Neural cell (in vitro differentiated cells): ENCODE measurements around the gene ENO2. TPM values are rescaled to one million over a fixed set of nuclear protein-coding genes. Genes with fewer than 3 reads are reported as not detected.

Experiments
- H2AFZ ChIP-seq: fragments of 200-600, 300-800 bp; sonication (generic), shearing (Covaris generic); 2 replicates; pipeline ENCODE4 v1.6.0; 2014; ENCODE audit warnings: low read depth, mild to moderate bottlenecking, antibody characterized with exemption, low read length, moderate library complexity
- H3F3A ChIP-seq: fragments of 200-600 bp; shearing (Covaris generic); 2 replicates; pipeline ENCODE4 v1.6.1; 2016; ENCODE audit warnings: mild to moderate bottlenecking, moderate library complexity, mixed read lengths, antibody characterized with exemption, low read length; ENCODE audit not compliant: insufficient read depth, poor library complexity, severe bottlenecking
- H3K27ac ChIP-seq: fragments of 200-600, 300-800 bp; sonication (generic), shearing (Covaris generic); 2 replicates; pipeline ENCODE4 v1.5.1; 2014; ENCODE audit warnings: mild to moderate bottlenecking, low read length, moderate library complexity
- H3K27me3 ChIP-seq: fragments of 300-800, 200-600 bp; sonication (generic), shearing (Covaris generic); 2 replicates; pipeline ENCODE4 v1.6.0; 2014; ENCODE audit warnings: mild to moderate bottlenecking, low read depth, low read length, moderate library complexity; ENCODE audit not compliant: insufficient read depth
- H3K36me3 ChIP-seq: fragments of 300-800, 200-600 bp; sonication (generic), shearing (Covaris generic); 2 replicates; pipeline ENCODE4 v1.5.1; 2014; ENCODE audit warnings: mild to moderate bottlenecking, antibody characterized with exemption, low read length, moderate library complexity; ENCODE audit not compliant: insufficient read depth
- H3K4me2 ChIP-seq: fragments of 300-800, 200-600 bp; sonication (generic), shearing (Covaris generic); 2 replicates; pipeline ENCODE4 v1.6.0; 2014; ENCODE audit warnings: mild to moderate bottlenecking, low read length
- H3K4me3 ChIP-seq: fragments of 300-800, 200-600 bp; sonication (generic), shearing (Covaris generic); 2 replicates; pipeline ENCODE4 v1.5.1; 2014; ENCODE audit warnings: mild to moderate bottlenecking, low read length, moderate library complexity
- H3K79me2 ChIP-seq: fragments of 200-600 bp; shearing (Covaris generic); replicated peaks from 2 replicates; pipeline ENCODE4 v1.6.0; 2014; ENCODE audit warnings: mild to moderate bottlenecking, low read length, moderate library complexity; ENCODE audit not compliant: insufficient read depth
- H3K9ac ChIP-seq: fragments of 300-800, 200-600 bp; sonication (generic), shearing (Covaris generic); 2 replicates; pipeline ENCODE4 v1.6.1; 2016; ENCODE audit warnings: mild to moderate bottlenecking, low read length, mixed read lengths
- H3K9me2 ChIP-seq: fragments of 200-600 bp; shearing (Covaris generic); 2 replicates; pipeline ENCODE4 v1.6.1; 2016; ENCODE audit warnings: mild to moderate bottlenecking, low read length, mixed read lengths; ENCODE audit not compliant: insufficient read depth
- H3K9me3 ChIP-seq: fragments of 200-600, 300-800 bp; sonication (generic), shearing (Covaris generic); 2 replicates; pipeline ENCODE4 v1.6.1; 2016; ENCODE audit warnings: mild to moderate bottlenecking, mixed run types, low read length, moderate library complexity, mixed read lengths
- H4K20me1 ChIP-seq: fragments of 200-600 bp; shearing (Covaris generic); 2 replicates; pipeline ENCODE4 v1.6.1; 2016; ENCODE audit warnings: mild to moderate bottlenecking, mixed run types; ENCODE audit not compliant: insufficient read depth
- EP300 ChIP-seq: fragments of 450-650 bp; conservative IDR thresholded peaks from 2 replicates; pipeline ENCODE4 v1.6.1; 2014; ENCODE audit warnings: antibody characterized with exemption, mild to moderate bottlenecking, moderate library complexity; ENCODE audit not compliant: poor library complexity, severe bottlenecking
- EZH2 ChIP-seq: fragments of 200-600, 300-800 bp; shearing (Covaris generic), sonication (generic); IDR thresholded peaks from 2 replicates; pipeline ENCODE4 v1.6.1; 2014; ENCODE audit warnings: antibody characterized with exemption, low read length, borderline replicate concordance, mild to moderate bottlenecking; ENCODE audit not compliant: insufficient read depth, poor library complexity, severe bottlenecking
- MXI1 ChIP-seq: fragments of 450-650 bp; conservative IDR thresholded peaks from 2 replicates; pipeline ENCODE4 v1.6.1; 2014; ENCODE audit warnings: antibody characterized with exemption, mild to moderate bottlenecking; ENCODE audit not compliant: poor library complexity, severe bottlenecking
- POLR2AphosphoS5 ChIP-seq: IDR thresholded peaks from 2 replicates; pipeline ENCODE4 v1.6.1; 2012
- RAD21 ChIP-seq: fragments of 450-650 bp; conservative IDR thresholded peaks from 2 replicates; pipeline ENCODE4 v1.6.1; 2014; ENCODE audit warnings: antibody characterized with exemption, mild to moderate bottlenecking, moderate library complexity
- REST ChIP-seq: IDR thresholded peaks from 2 replicates; pipeline ENCODE4 v1.6.1; 2012; ENCODE audit warnings: borderline replicate concordance
- SMC3 ChIP-seq: fragments of 450-650 bp; conservative IDR thresholded peaks from 2 replicates; pipeline ENCODE4 v1.6.1; 2014; ENCODE audit warnings: antibody characterized with exemption, mild to moderate bottlenecking, moderate library complexity; ENCODE audit not compliant: poor library complexity
- TAF1 ChIP-seq: IDR thresholded peaks from 2 replicates; pipeline ENCODE4 v1.6.1; 2012; ENCODE audit warnings: low read depth
- polyA plus RNA-seq: library from polyadenylated mRNA; depleted of rRNA; stranded (reverse); fragments of >200 nt; gene quantifications from 2 replicates; pipeline ENCODE4 v1.2.3, GENCODE V29; 2014
- TF ChIP-seq, protein P1 (sequence below): fragments of 450-650 bp; IDR thresholded peaks from 2 replicates; pipeline ENCODE4 v1.5.1; 2014; ENCODE audit warnings: antibody characterized with exemption, mild to moderate bottlenecking, moderate library complexity; ENCODE audit not compliant: poor library complexity, severe bottlenecking

ENO2 gene
- polyA plus RNA-seq, 1 donor from 2014 or later = 193 TPM

GRCh38 chr12:6965714-6966113 is 51.3 kb downstream of the ENO2 start:
- peaks cover 15% of the 10 kb centered on the region for H3K79me2 ChIP-seq
- H3K9me3 ChIP-seq = no peaks in the 10 kb centered on the region
- H3K9me2 ChIP-seq = no peaks in the 10 kb centered on the region
- H2AFZ ChIP-seq = no peak overlapping the region
- H3K4me2 ChIP-seq = no peak overlapping the region
- no peak overlapping the region for H3K4me3 ChIP-seq
- H3F3A ChIP-seq = no peaks in the 10 kb centered on the region
- no peak overlapping the region for H3K9ac ChIP-seq
- no peaks in the 10 kb centered on the region for H3K36me3 ChIP-seq
- no peaks in the 10 kb centered on the region for H4K20me1 ChIP-seq
- H3K27me3 ChIP-seq = no peaks in the 10 kb centered on the region
- TF ChIP-seq REST = no peak
- no peak for TF ChIP-seq TAF1
- TF ChIP-seq POLR2AphosphoS5 = no peak
- TF ChIP-seq, protein P1, sequence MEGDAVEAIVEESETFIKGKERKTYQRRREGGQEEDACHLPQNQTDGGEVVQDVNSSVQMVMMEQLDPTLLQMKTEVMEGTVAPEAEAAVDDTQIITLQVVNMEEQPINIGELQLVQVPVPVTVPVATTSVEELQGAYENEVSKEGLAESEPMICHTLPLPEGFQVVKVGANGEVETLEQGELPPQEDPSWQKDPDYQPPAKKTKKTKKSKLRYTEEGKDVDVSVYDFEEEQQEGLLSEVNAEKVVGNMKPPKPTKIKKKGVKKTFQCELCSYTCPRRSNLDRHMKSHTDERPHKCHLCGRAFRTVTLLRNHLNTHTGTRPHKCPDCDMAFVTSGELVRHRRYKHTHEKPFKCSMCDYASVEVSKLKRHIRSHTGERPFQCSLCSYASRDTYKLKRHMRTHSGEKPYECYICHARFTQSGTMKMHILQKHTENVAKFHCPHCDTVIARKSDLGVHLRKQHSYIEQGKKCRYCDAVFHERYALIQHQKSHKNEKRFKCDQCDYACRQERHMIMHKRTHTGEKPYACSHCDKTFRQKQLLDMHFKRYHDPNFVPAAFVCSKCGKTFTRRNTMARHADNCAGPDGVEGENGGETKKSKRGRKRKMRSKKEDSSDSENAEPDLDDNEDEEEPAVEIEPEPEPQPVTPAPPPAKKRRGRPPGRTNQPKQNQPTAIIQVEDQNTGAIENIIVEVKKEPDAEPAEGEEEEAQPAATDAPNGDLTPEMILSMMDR = no peak
- no peak for TF ChIP-seq EZH2
- TF ChIP-seq EP300 = no peak
- TF ChIP-seq MXI1 = no peak
- TF ChIP-seq RAD21 = no peak
- no peak for TF ChIP-seq SMC3
- no peak overlapping the region for H3K27ac ChIP-seq

- no peaks in the 10 kb centered on the region for H3K9me2 ChIP-seq
- H3K79me2 ChIP-seq = peaks cover 21% of the 10 kb centered on the region
- no peaks in the 10 kb centered on the region for H3K9me3 ChIP-seq
- H3K27ac ChIP-seq = no peak overlapping the region
- H3K27me3 ChIP-seq = no peaks in the 10 kb centered on the region
- H3K4me2 ChIP-seq = no peak overlapping the region
- H3K36me3 ChIP-seq = no peaks in the 10 kb centered on the region
- no peak overlapping the region for H3K4me3 ChIP-seq
- H3K9ac ChIP-seq = no peak overlapping the region
- H3F3A ChIP-seq = no peaks in the 10 kb centered on the region
- H4K20me1 ChIP-seq = no peaks in the 10 kb centered on the region
- no peak overlapping the region for H2AFZ ChIP-seq
- TF ChIP-seq MXI1 = no peak
- no peak for TF ChIP-seq RAD21
- no peak for TF ChIP-seq TAF1
- TF ChIP-seq POLR2AphosphoS5 = no peak
- no peak for TF ChIP-seq EP300
- no peak for TF ChIP-seq REST
- TF ChIP-seq, protein P1 = no peak
- no peak for TF ChIP-seq SMC3
- no peak for TF ChIP-seq EZH2
These were observed 52.0 kb downstream of the ENO2 start for GRCh38 chr12:6966351-6966750.
